Tibial nerve (tissue), 4 donors: ENCODE measurements around the gene CFDP1.

Experiments used
- EP300 ChIP-seq, 2 donors: sonication (generic); formaldehyde crosslinking; IDR thresholded peaks; one replicate each; pipeline ENCODE4 v1.6.1; 2017; ENCODE audit warnings: antibody characterized with exemption in 2 of 2, mild to moderate bottlenecking in 1 of 2
- POLR2A ChIP-seq, 2 donors: fragments of 450-650 bp; IDR thresholded peaks; one replicate each; pipeline ENCODE4 v1.6.1; 2017; ENCODE audit warnings: antibody characterized with exemption in 2 of 2, mild to moderate bottlenecking in 2 of 2, moderate library complexity in 2 of 2
- TF ChIP-seq, protein P1 (sequence below), 5 experiments: fragments of 200-600 bp in 3 of 5; fragments of 450-650 bp in 2 of 5; sonication (generic) in 3 of 5; IDR thresholded peaks; one replicate each; pipeline ENCODE4 v1.5.1; 2016 to 2019; ENCODE audit warnings: antibody characterized with exemption in 5 of 5, mild to moderate bottlenecking in 3 of 5, moderate library complexity in 2 of 5

DNA sequence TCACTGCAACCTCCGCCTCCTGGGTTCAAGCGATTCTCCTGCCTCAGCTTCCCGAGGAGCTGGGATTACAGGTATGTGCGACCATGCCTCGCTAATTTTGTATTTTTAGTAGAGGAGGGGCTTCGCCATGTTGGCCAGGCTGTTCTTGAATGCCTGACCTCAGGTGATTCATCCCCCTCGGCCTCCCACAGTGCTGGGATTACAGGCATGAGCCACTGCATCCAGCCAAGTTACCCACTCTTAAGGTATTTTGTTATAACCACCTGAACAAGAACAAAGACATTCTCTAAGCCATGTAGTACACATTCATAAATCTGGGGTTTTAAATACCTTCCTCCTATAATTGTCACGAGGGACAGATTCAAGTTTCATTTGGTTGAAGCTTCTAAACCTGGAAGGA lies 43.5 kb upstream of the CFDP1 start:
- TF ChIP-seq, protein P1, sequence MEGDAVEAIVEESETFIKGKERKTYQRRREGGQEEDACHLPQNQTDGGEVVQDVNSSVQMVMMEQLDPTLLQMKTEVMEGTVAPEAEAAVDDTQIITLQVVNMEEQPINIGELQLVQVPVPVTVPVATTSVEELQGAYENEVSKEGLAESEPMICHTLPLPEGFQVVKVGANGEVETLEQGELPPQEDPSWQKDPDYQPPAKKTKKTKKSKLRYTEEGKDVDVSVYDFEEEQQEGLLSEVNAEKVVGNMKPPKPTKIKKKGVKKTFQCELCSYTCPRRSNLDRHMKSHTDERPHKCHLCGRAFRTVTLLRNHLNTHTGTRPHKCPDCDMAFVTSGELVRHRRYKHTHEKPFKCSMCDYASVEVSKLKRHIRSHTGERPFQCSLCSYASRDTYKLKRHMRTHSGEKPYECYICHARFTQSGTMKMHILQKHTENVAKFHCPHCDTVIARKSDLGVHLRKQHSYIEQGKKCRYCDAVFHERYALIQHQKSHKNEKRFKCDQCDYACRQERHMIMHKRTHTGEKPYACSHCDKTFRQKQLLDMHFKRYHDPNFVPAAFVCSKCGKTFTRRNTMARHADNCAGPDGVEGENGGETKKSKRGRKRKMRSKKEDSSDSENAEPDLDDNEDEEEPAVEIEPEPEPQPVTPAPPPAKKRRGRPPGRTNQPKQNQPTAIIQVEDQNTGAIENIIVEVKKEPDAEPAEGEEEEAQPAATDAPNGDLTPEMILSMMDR (IDR thresholded peaks at IDR 0.05), result no peak
- TF ChIP-seq EP300 (IDR thresholded peaks at IDR 0.05), result no peak
- TF ChIP-seq POLR2A (IDR thresholded peaks at IDR 0.05), result no peak
